H9 (cell line): ENCODE results near the gene IL1RAPL1. TPM values are rescaled to one million over a fixed set of nuclear protein-coding genes. Genes with fewer than 3 reads are reported as not detected.

Experiments
- DNase-seq: peaks from one replicate; pipeline ENCODE4 v3.0.0-alpha.2; 2017
- H2AFZ ChIP-seq: one replicate; pipeline ENCODE4 v1.6.1; 2013; ENCODE audit warnings: mild to moderate bottlenecking, low read length, control low read depth, moderate library complexity
- H2AK5ac ChIP-seq: 2 replicates; pipeline ENCODE4 v1.6.1; 2013; ENCODE audit warnings: low read length, control low read depth, mixed read lengths; ENCODE audit not compliant: insufficient read length
- H2BK120ac ChIP-seq: one replicate; pipeline ENCODE4 v1.6.1; 2013; ENCODE audit warnings: low read depth, mild to moderate bottlenecking, low read length, control low read depth, inconsistent platforms; ENCODE audit not compliant: poor library complexity, severe bottlenecking
- H2BK12ac ChIP-seq: 2 replicates; pipeline ENCODE4 v1.6.1; 2013; ENCODE audit warnings: low read length, control low read depth, mixed read lengths, low read depth; ENCODE audit not compliant: insufficient read length
- H2BK15ac ChIP-seq: 2 replicates; pipeline ENCODE4 v1.6.1; 2013; ENCODE audit warnings: low read depth, low read length, control low read depth
- H2BK20ac ChIP-seq: one replicate; pipeline ENCODE4 v1.6.1; 2013; ENCODE audit warnings: low read depth, mild to moderate bottlenecking, low read length, control low read depth, inconsistent platforms; ENCODE audit not compliant: poor library complexity, severe bottlenecking
- H2BK5ac ChIP-seq: 2 replicates; pipeline ENCODE4 v1.6.1; 2013; ENCODE audit warnings: low read length, control low read depth, mixed read lengths; ENCODE audit not compliant: insufficient read length
- H3K14ac ChIP-seq: 2 replicates; pipeline ENCODE4 v1.6.1; 2013; ENCODE audit warnings: low read length, control low read depth; ENCODE audit not compliant: insufficient read depth
- H3K18ac ChIP-seq: 2 replicates; pipeline ENCODE4 v1.6.1; 2013; ENCODE audit warnings: low read depth, mild to moderate bottlenecking, mixed read lengths, low read length, control low read depth; ENCODE audit not compliant: insufficient read length
- H3K23ac ChIP-seq: 2 replicates; pipeline ENCODE4 v1.6.1; 2013; ENCODE audit warnings: low read length, control low read depth, mixed read lengths, low read depth; ENCODE audit not compliant: insufficient read length
- H3K23me2 ChIP-seq: 2 replicates; pipeline ENCODE4 v1.6.1; 2013; ENCODE audit warnings: low read depth, mild to moderate bottlenecking, mixed read lengths, low read length, control low read depth; ENCODE audit not compliant: insufficient read length, poor library complexity, severe bottlenecking
- H3K27ac ChIP-seq: 2 replicates; pipeline ENCODE4 v1.5.1; 2013; ENCODE audit warnings: low read length, control low read depth, mixed read lengths, low read depth; ENCODE audit not compliant: insufficient read length
- H3K27me3 ChIP-seq: 2 replicates; pipeline ENCODE4 v1.6.1; 2013; ENCODE audit warnings: low read length, control low read depth, inconsistent platforms; ENCODE audit not compliant: insufficient read depth
- H3K4ac ChIP-seq: 2 replicates; pipeline ENCODE4 v1.6.1; 2013; ENCODE audit warnings: low read depth, mild to moderate bottlenecking, control low read depth, inconsistent platforms, low read length, moderate library complexity
- H3K4me1 ChIP-seq: 2 replicates; pipeline ENCODE4 v1.6.1; 2013; ENCODE audit warnings: low read length, control low read depth, inconsistent platforms; ENCODE audit not compliant: insufficient read depth
- H3K4me2 ChIP-seq: 2 replicates; pipeline ENCODE4 v1.6.1; 2013; ENCODE audit warnings: low read length, control low read depth, mixed read lengths; ENCODE audit not compliant: insufficient read length, insufficient read depth
- H3K56ac ChIP-seq: 2 replicates; pipeline ENCODE4 v1.6.1; 2013; ENCODE audit warnings: low read depth, mild to moderate bottlenecking, mixed read lengths, low read length, control low read depth; ENCODE audit not compliant: insufficient read length
- H3K79me1 ChIP-seq: 2 replicates; pipeline ENCODE4 v1.6.1; 2013; ENCODE audit warnings: low read depth, mild to moderate bottlenecking, moderate library complexity, low read length, control low read depth, inconsistent platforms; ENCODE audit not compliant: insufficient read depth, poor library complexity, severe bottlenecking
- H3K79me2 ChIP-seq: 2 replicates; pipeline ENCODE4 v1.6.1; 2013; ENCODE audit warnings: low read length, control low read depth, inconsistent platforms; ENCODE audit not compliant: insufficient read depth
- H3K9ac ChIP-seq: 2 replicates; pipeline ENCODE4 v1.6.1; 2013; ENCODE audit warnings: low read length, control low read depth, mixed read lengths; ENCODE audit not compliant: insufficient read length; ENCODE audit errors: extremely low read depth
- H3K9me3 ChIP-seq: one replicate; pipeline ENCODE4 v1.6.1; 2013; ENCODE audit warnings: low read depth, low read length, inconsistent platforms; ENCODE audit not compliant: control insufficient read depth
- H3T11ph ChIP-seq: one replicate; pipeline ENCODE4 v1.6.1; 2013; ENCODE audit warnings: mild to moderate bottlenecking, low read length, control low read depth, inconsistent platforms
- H4K20me1 ChIP-seq: one replicate; pipeline ENCODE4 v1.6.1; 2013; ENCODE audit not compliant: control insufficient read depth, insufficient read length, insufficient read depth
- H4K5ac ChIP-seq: 2 replicates; pipeline ENCODE4 v1.6.1; 2013; ENCODE audit warnings: low read depth, mild to moderate bottlenecking, mixed read lengths, low read length, control low read depth; ENCODE audit not compliant: insufficient read length
- H4K8ac ChIP-seq: replicated peaks from 2 replicates; pipeline ENCODE4 v1.6.1; 2013; ENCODE audit warnings: low read length, control low read depth, mixed read lengths, low read depth; ENCODE audit not compliant: insufficient read length
- H4K91ac ChIP-seq: 2 replicates; pipeline ENCODE4 v1.6.1; 2013; ENCODE audit warnings: low read depth, mild to moderate bottlenecking, moderate library complexity, mixed read lengths, low read length, control low read depth; ENCODE audit not compliant: insufficient read length
- H3K27ac Mint-ChIP-seq, 3 experiments: 2 replicates in 2 of 3; 3 replicates in 1 of 3; pipeline ENCODE4 v1.8.0; 2020 to 2021; ENCODE audit warnings: mixed read lengths in 3 of 3, mild to moderate bottlenecking in 1 of 3, moderate library complexity in 1 of 3
- H3K27me3 Mint-ChIP-seq: 2 replicates; pipeline ENCODE4 v1.8.0; 2021; ENCODE audit warnings: low read depth, mild to moderate bottlenecking, moderate library complexity, mixed read lengths
- H3K36me3 Mint-ChIP-seq, 3 experiments: 2 replicates in 2 of 3; 3 replicates in 1 of 3; pipeline ENCODE4 v1.8.0; 2020 to 2021; ENCODE audit warnings: low read depth in 3 of 3, mixed read lengths in 3 of 3; ENCODE audit not compliant: insufficient read depth in 1 of 3
- H3K4me1 Mint-ChIP-seq, 2 experiments: 2 replicates each; pipeline ENCODE4 v1.8.0; 2020; ENCODE audit warnings: mixed read lengths in 2 of 2
- H3K4me3 Mint-ChIP-seq, 2 experiments: 2 replicates in 1 of 2; 3 replicates in 1 of 2; pipeline ENCODE4 v1.8.0; 2020 to 2021; ENCODE audit warnings: mild to moderate bottlenecking in 2 of 2, mixed read lengths in 2 of 2, moderate library complexity in 1 of 2
- H3K9me3 Mint-ChIP-seq, 2 experiments: 2 replicates in 1 of 2; 3 replicates in 1 of 2; pipeline ENCODE4 v1.8.0; 2020; ENCODE audit warnings: mild to moderate bottlenecking in 2 of 2, mixed read lengths in 2 of 2, moderate library complexity in 1 of 2
- WGBS: extraction: QIAGEN DNeasy Blood & Tissue Kit; methylation state at CpG from one replicate; pipeline ENCODE4 v1.1.7; 2013; ENCODE audit warnings: missing lambda C conversion rate, low lambda C conversion rate, mixed read lengths; ENCODE audit not compliant: insufficient read length; ENCODE audit errors: extremely low coverage; 5-methylcytosine and 5-hydroxymethylcytosine counted together
- total RNA-seq: library from RNA; stranded (reverse); gene quantifications from 2 replicates; pipeline ENCODE4 v1.2.1, GENCODE V29; 2021
- TF ChIP-seq, protein P1 (sequence below): fragments of 200-600 bp; sonication (generic); conservative IDR thresholded peaks from 3 replicates; pipeline ENCODE4 v1.8.0; 2021; ENCODE audit warnings: antibody characterized with exemption, mild to moderate bottlenecking

The IL1RAPL1 gene
- total RNA-seq, 1 experiment from 2014 or later: 0.31 TPM

DNA sequence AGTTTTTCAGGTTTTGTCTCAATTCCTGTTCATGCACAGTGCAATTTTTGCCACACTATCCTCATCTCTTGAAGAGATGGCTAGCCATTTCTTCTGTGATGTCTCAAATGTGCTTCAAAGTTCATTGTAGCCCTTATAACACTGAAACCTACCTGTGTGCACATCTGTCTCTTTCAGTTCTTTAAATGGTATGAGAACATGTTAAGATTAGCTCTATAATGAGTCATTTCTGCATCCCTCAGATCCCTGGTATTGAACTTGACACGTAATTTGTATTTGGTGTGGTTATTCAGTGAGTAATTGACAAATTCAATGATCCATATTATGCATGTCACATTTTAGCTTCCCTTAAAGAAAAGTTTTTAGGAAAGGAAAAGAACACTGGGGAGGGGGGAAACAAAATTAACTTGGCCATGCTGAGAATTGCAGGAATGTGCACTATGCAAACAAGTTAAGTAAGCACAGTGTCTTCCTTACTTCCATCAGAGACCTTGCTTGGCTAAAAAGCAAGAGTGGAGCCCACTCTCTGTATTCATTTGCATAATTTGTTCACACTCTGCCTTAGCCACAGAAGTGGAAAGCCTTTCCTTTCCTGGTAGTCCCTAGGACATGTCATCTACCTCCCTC is 968.3 kb downstream of the IL1RAPL1 start:
- no peak overlapping the region for H3K14ac ChIP-seq
- no peak overlapping the region for H4K91ac ChIP-seq
- Mint-ChIP-seq H3K36me3 (peaks cover 3 to 7% (median 4%) of the 10 kb centered on the region in 3 experiments; a peak in 5 of 7 replicates), H3K9me3 (peaks cover 27 to 77% of the 10 kb centered on the region in 2 experiments), H3K27ac (no peak overlapping the region), H3K4me3 (no peak overlapping the region), H3K4me1 (peaks cover 8 to 13% of the 10 kb centered on the region in 2 experiments; a peak in 3 of 4 replicates), H3K27me3 (no peaks in the 10 kb centered on the region)
- H3K79me1 ChIP-seq: no peaks in the 10 kb centered on the region
- no peaks in the 10 kb centered on the region for H3K79me2 ChIP-seq
- no peak overlapping the region for H2AK5ac ChIP-seq
- no CpG with 5 or more reads among the region's 1 CpG for WGBS
- no peak overlapping the region for H2BK15ac ChIP-seq
- no peak overlapping the region for H3K4me2 ChIP-seq
- H2BK12ac ChIP-seq: no peak overlapping the region
- no peak overlapping the region for H3K27ac ChIP-seq
- no peak overlapping the region for H3K23ac ChIP-seq
- no peak overlapping the region for H3K56ac ChIP-seq
- no peak for DNase-seq
- H3K4ac ChIP-seq: no peak overlapping the region
- no peak overlapping the region for H2BK20ac ChIP-seq
- no peaks in the 10 kb centered on the region for H3K9me3 ChIP-seq
- H4K20me1 ChIP-seq: no peaks in the 10 kb centered on the region
- no peaks in the 10 kb centered on the region; the same call in 1 of the 2 replicates for H3K4me1 ChIP-seq
- no peak overlapping the region for H2BK5ac ChIP-seq
- TF ChIP-seq, protein P1, sequence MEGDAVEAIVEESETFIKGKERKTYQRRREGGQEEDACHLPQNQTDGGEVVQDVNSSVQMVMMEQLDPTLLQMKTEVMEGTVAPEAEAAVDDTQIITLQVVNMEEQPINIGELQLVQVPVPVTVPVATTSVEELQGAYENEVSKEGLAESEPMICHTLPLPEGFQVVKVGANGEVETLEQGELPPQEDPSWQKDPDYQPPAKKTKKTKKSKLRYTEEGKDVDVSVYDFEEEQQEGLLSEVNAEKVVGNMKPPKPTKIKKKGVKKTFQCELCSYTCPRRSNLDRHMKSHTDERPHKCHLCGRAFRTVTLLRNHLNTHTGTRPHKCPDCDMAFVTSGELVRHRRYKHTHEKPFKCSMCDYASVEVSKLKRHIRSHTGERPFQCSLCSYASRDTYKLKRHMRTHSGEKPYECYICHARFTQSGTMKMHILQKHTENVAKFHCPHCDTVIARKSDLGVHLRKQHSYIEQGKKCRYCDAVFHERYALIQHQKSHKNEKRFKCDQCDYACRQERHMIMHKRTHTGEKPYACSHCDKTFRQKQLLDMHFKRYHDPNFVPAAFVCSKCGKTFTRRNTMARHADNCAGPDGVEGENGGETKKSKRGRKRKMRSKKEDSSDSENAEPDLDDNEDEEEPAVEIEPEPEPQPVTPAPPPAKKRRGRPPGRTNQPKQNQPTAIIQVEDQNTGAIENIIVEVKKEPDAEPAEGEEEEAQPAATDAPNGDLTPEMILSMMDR: no peak
- no peak overlapping the region for H4K5ac ChIP-seq
- no peak overlapping the region for H2AFZ ChIP-seq
- H3K23me2 ChIP-seq: no peaks in the 10 kb centered on the region
- H2BK120ac ChIP-seq: no peak overlapping the region
- no peak overlapping the region for H3K9ac ChIP-seq
- no peak overlapping the region for H3T11ph ChIP-seq
- H3K27me3 ChIP-seq: no peaks in the 10 kb centered on the region
- no peak overlapping the region for H3K18ac ChIP-seq
- H4K8ac ChIP-seq: no peak overlapping the region
